ENCODE results near the gene BTBD19.
"Not testable (repeated sequence)": the region's sequence is repeated elsewhere in the genome, so short reads cannot be mapped to it uniquely, and the experiment has no call there.

Gene BTBD19

GRCh38 chr1:44828003-44828651, 19.8 kb downstream of the BTBD19 start:
- no peak for DNase-seq (ENCODE audit: low read depth)

- DNase-seq (ENCODE audit: low read depth): no peak
Observed at GRCh38 chr1:44828841-44829440, 20.6 kb downstream of the BTBD19 start.

GRCh38 chr1:44829506-44830384, 21.4 kb downstream of the BTBD19 start:
- DNase-seq (ENCODE audit: low read depth): no peak

- DNase-seq (ENCODE audit: low read depth): no peak
Observed at GRCh38 chr1:44830900-44831304, 22.6 kb downstream of the BTBD19 start.

GRCh38 chr1:44831516-44831915, 23.2 kb downstream of the BTBD19 start:
- DNase-seq (ENCODE audit: low read depth): no peak

- DNase-seq (ENCODE audit: low read depth): no peak
Observed at GRCh38 chr1:44832056-44832705, 23.9 kb downstream of the BTBD19 start.

- DNase-seq (ENCODE audit: low read depth): no peak
Observed at GRCh38 chr1:44834328-44834727, 26.0 kb downstream of the BTBD19 start.

- peak; percentile 46 for DNase-seq (ENCODE audit: low read depth)
Observed at GRCh38 chr1:44835738-44836675, 27.7 kb downstream of the BTBD19 start.

GRCh38 chr1:44838294-44838693, 30.0 kb downstream of the BTBD19 start:
- DNase-seq (ENCODE audit: low read depth): not testable (repeated sequence)

GRCh38 chr1:44839576-44839975, 31.3 kb downstream of the BTBD19 start:
- no peak for DNase-seq (ENCODE audit: low read depth)

GRCh38 chr1:44842486-44842861, 34.2 kb downstream of the BTBD19 start:
- no peak for DNase-seq (ENCODE audit: low read depth)

- DNase-seq (ENCODE audit: low read depth): no peak
Observed at GRCh38 chr1:44842862-44843655, 34.7 kb downstream of the BTBD19 start, which contains the start of gene PTCH2. Gene PTCH2, minus strand, starts transcription at chr1:44843253. Its CDS starts 321 bp downstream, at chr1:44842932.

GRCh38 chr1:44846985-44847384, 38.7 kb downstream of the BTBD19 start:
- no peak for DNase-seq (ENCODE audit: low read depth)

GRCh38 chr1:44847845-44848244, 39.5 kb downstream of the BTBD19 start:
- no peak for DNase-seq (ENCODE audit: low read depth)

GRCh38 chr1:44848456-44849181, 40.3 kb downstream of the BTBD19 start:
- no peak for DNase-seq (ENCODE audit: low read depth)

- no peak for DNase-seq (ENCODE audit: low read depth)
Observed at GRCh38 chr1:44849575-44850132, 41.3 kb downstream of the BTBD19 start.

- DNase-seq (ENCODE audit: low read depth): no peak
Observed at GRCh38 chr1:44851308-44851707, 43.0 kb downstream of the BTBD19 start.

GRCh38 chr1:44853201-44853600, 44.9 kb downstream of the BTBD19 start:
- no peak for DNase-seq (ENCODE audit: low read depth)

- DNase-seq (ENCODE audit: low read depth): no peak
Observed at GRCh38 chr1:44854970-44855369, 46.6 kb downstream of the BTBD19 start.
